Retinal pigment epithelial cell (primary cell): ENCODE data around the gene TIGD7.
A peak's percentile ranks its signal among the peaks of the same experiment; 100 is the strongest.

Source experiments
- DNase-seq: peaks from one replicate; pipeline ENCODE4 v3.0.0-alpha.2; 2010; ENCODE audit warnings: low read depth
- H3K4me3 ChIP-seq: 2 replicates; pipeline ENCODE4 v1.5.1; 2011; ENCODE audit warnings: mild to moderate bottlenecking, low read length, control low read depth, moderate library complexity
- TF ChIP-seq, protein P1 (sequence below): conservative IDR thresholded peaks from 2 replicates; pipeline ENCODE4 v1.5.1; 2011; ENCODE audit warnings: low read depth, low read length, control low read depth, inconsistent platforms

TIGD7 gene

DNA sequence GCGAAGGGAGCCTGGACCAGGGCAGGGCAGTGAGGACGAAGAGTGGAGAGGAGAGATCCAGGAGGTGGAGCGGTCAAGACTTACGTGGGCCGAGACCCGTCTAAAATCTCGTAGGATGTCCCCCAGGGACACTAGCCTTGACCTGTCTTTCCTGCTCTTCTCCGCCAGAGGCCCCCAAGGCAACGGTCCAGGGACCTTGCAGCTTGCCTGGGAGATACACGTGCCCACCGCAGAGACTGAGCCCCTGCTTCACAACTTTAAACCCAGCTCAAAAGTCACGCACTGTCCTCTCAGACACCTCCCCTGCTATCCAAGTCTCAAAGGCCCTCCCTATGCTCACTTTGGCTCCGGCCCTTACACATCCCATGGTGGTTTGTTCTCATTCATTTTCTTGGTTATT lies 9.4 kb downstream of the TIGD7 start:
- H3K4me3 ChIP-seq: no peak overlapping the region
- no peak for DNase-seq
- TF ChIP-seq, protein P1, sequence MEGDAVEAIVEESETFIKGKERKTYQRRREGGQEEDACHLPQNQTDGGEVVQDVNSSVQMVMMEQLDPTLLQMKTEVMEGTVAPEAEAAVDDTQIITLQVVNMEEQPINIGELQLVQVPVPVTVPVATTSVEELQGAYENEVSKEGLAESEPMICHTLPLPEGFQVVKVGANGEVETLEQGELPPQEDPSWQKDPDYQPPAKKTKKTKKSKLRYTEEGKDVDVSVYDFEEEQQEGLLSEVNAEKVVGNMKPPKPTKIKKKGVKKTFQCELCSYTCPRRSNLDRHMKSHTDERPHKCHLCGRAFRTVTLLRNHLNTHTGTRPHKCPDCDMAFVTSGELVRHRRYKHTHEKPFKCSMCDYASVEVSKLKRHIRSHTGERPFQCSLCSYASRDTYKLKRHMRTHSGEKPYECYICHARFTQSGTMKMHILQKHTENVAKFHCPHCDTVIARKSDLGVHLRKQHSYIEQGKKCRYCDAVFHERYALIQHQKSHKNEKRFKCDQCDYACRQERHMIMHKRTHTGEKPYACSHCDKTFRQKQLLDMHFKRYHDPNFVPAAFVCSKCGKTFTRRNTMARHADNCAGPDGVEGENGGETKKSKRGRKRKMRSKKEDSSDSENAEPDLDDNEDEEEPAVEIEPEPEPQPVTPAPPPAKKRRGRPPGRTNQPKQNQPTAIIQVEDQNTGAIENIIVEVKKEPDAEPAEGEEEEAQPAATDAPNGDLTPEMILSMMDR: no peak

DNA sequence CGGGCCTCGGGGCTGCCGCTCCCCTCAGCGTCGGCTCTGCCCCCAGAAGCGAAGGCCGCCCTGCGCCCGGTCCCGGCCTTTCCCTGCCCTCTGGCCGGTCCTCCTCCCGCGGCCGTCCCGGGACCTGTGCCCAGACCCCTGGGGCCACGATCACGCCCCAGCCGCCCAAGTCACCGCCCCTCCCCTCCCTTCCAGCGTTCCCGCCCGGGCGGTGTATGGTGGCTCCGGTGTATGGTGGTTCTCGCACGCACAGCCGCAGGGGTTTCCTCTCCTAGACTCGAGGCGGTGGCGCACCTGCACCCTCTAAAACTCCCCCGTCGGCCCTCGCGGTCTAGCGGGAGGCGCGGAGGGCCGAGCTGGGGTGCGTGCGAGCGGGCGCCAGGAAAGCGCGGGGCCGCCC lies 10.0 kb downstream of the TIGD7 start:
- no peak overlapping the region for H3K4me3 ChIP-seq
- TF ChIP-seq, protein P1: no peak
- DNase-seq: no peak

DNA sequence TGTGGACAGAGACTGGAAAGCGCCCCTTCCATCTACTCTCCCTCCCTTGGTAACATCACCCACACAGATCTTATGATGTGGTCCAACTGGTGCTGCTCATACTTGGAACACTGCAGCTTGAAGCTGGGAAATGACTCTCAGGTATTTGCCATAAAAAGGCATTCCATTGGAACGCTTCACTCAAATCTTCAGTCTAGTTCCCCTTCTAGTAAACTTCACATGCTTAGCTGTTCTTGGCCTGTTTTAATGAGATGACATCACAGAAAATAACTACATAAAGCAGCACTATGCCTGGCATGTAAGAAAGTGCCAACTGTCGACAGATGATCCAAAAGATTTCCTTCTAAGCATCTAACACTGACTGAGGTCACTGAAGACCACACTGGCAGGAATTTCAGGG lies 12.6 kb downstream of the TIGD7 start:
- no peak overlapping the region for H3K4me3 ChIP-seq
- TF ChIP-seq, protein P1: no peak
- DNase-seq: no peak

DNA sequence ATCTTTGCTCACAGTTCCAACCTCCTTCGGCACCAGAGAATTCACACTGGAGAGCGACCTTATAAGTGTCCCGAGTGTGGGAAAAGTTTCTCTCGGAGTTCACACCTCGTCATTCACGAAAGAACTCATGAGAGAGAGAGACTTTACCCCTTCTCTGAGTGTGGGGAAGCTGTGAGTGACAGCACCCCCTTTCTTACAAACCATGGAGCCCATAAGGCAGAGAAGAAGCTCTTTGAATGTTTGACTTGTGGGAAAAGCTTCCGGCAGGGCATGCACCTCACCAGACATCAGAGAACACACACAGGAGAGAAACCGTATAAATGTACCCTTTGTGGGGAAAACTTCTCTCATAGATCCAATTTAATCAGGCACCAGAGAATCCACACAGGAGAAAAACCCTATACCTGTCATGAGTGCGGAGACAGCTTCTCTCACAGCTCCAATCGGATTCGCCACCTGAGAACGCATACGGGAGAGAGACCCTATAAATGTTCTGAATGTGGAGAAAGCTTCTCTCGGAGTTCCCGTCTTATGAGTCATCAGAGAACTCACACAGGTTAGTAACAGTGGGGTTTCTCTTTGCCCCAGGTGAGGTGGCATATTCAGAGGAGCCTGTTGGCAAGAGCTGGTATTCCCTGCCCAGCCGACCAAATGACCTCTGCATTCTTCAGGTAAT lies 15.1 kb downstream of the TIGD7 start:
- H3K4me3 ChIP-seq: no peak overlapping the region
- TF ChIP-seq, protein P1: no peak

DNA sequence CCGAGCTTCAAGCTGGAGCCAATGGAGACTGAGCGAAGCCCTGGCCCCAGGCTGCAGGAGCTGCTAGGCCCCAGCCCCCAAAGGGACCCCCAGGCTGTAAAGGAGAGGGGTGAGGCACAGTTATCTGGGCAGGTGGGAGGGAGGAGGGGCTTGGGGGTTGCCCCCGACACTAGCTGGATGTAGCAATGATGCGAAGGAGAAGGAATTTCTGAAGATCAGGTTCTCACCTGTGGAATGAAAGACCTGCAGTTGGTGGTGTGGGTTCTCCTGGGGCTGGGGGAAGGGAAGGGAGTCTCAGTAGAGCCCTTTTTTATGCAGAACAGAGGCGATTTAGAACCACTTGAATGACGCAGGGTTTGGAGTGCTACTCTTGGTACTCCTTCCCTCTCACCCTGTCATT lies 20.1 kb downstream of the TIGD7 start:
- TF ChIP-seq, protein P1: no peak
- DNase-seq: no peak

More for the DNA sequence above, 15.1 kb downstream of the TIGD7 start:
- DNase-seq: no peak

DNA sequence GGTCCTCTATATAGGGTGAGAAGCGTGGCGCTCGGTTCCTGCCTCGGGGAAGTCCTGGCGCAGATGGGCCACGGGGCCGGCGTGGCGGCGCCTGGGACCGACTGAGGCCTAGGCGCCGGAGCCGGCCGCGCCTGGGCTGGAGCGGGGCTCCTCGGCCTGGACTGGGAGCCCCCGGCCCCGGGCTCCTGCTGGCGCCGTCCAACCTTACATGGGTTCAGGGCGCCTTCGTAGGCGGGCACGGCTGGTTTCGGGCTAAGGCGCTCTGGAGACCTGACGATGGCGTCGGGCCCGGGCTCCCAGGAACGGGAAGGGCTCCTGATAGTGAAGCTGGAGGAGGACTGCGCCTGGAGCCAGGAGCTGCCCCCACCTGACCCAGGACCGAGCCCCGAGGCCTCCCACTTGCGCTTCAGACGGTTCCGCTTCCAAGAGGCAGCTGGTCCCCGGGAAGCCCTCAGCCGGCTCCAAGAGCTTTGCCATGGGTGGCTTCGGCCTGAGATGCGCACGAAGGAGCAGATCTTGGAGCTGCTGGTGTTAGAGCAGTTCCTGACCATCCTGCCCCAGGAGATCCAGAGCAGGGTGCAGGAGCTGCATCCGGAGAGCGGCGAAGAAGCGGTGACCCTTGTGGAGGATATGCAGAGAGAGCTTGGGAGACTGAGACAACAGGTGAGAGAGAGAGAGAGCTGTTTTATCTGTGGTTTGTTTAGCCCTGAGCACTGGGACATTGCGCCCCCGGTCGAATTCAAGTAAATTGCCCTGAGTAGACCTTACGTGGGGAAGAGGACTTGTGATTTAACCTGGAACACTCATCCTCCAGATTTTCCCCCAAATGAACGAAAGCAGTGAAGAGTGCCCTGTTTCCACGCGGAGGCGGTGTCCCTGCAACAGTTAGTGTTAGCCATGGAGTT lies 21.4 kb downstream of the TIGD7 start:
- TF ChIP-seq, protein P1: no peak
- peak overlapping the region; percentile 88 for H3K4me3 ChIP-seq
- no peak for DNase-seq

More for the DNA sequence above, 20.1 kb downstream of the TIGD7 start:
- H3K4me3 ChIP-seq: peak overlapping the region; percentile 88
